Caco-2 (cell line): Measurements from ENCODE around the gene RSL24D1. TPM values are rescaled to one million over a fixed set of nuclear protein-coding genes. Genes with fewer than 3 reads are reported as not detected.

ENCODE experiments used
- Bru-seq: library from RNA; stranded (reverse); fragments of 400-500 nt; gene quantifications from one replicate; lab custom pipeline; 2021; lab: Mats Ljungman, UMichigan
- BruChase-seq, 2 experiments: library from RNA; stranded (reverse); fragments of 400-500 nt; gene quantifications; one replicate each; lab custom pipeline; 2021; lab: Mats Ljungman, UMichigan
- BruUV-seq: library from RNA; stranded (reverse); fragments of 400-500 nt; replicated peaks from 2 replicates; lab custom pipeline; 2021; lab: Mats Ljungman, UMichigan
- CTCF ChIA-PET: fragments of 300-600 bp; sonication (Branson Sonifier 250); formaldehyde crosslinking; loops from one replicate; lab custom pipeline; 2022; ENCODE audit warnings: antibody characterized with exemption; lab: Charles Lee
- POLR2A ChIA-PET: fragments of 300-600 bp; sonication (Branson Sonifier 250); formaldehyde crosslinking; loops from one replicate; lab custom pipeline; 2022; ENCODE audit warnings: antibody characterized with exemption; lab: Charles Lee
- DNase-seq, 2 experiments: peaks; one replicate each; pipeline versions ENCODE4 v3.0.0 to v3.0.0-alpha.2; 2020 to 2022
- H3K27me3 ChIP-seq: replicated peaks from 2 replicates; pipeline ENCODE4 v1.6.0; 2011; ENCODE audit warnings: low read length; ENCODE audit not compliant: control insufficient read depth, insufficient read depth
- H3K36me3 ChIP-seq: 2 replicates; pipeline ENCODE4 v1.5.1; 2011; ENCODE audit warnings: low read length; ENCODE audit not compliant: control insufficient read depth, insufficient read depth
- H3K4me1 ChIP-seq: fragments of 250-450 bp; sonication (Bioruptor Pico); 2 replicates; pipeline ENCODE4 v1.5.1; 2020; ENCODE audit warnings: mild to moderate bottlenecking
- H3K4me3 ChIP-seq: 2 replicates; pipeline ENCODE4 v1.5.1; 2011; ENCODE audit warnings: low read depth, mild to moderate bottlenecking, control low read depth, low read length
- H3K9me3 ChIP-seq: fragments of 250-450 bp; sonication (Bioruptor Pico); 2 replicates; pipeline ENCODE4 v1.5.1; 2020; ENCODE audit warnings: mild to moderate bottlenecking, moderate library complexity
- H3K27ac Mint-ChIP-seq: one replicate; pipeline ENCODE4 v1.8.0; 2022; ENCODE audit warnings: mixed read lengths; ENCODE audit not compliant: unreplicated experiment
- H3K27me3 Mint-ChIP-seq: one replicate; pipeline ENCODE4 v1.8.0; 2022; ENCODE audit warnings: mixed read lengths; ENCODE audit not compliant: insufficient read depth, unreplicated experiment
- H3K36me3 Mint-ChIP-seq: one replicate; pipeline ENCODE4 v1.8.0; 2022; ENCODE audit warnings: mild to moderate bottlenecking, mixed read lengths; ENCODE audit not compliant: insufficient read depth, unreplicated experiment
- H3K4me1 Mint-ChIP-seq: one replicate; pipeline ENCODE4 v1.8.0; 2022; ENCODE audit warnings: low read depth, mixed read lengths; ENCODE audit not compliant: unreplicated experiment
- H3K4me3 Mint-ChIP-seq: one replicate; pipeline ENCODE4 v1.8.0; 2022; ENCODE audit warnings: mild to moderate bottlenecking, moderate library complexity, mixed read lengths; ENCODE audit not compliant: unreplicated experiment
- H3K9me3 Mint-ChIP-seq: one replicate; pipeline ENCODE4 v1.8.0; 2022; ENCODE audit warnings: mixed read lengths; ENCODE audit not compliant: unreplicated experiment
- CTCF ChIP-seq, 2 experiments: fragments of 200-600 bp in 1 of 2; IDR thresholded peaks; 1 replicate in 1 of 2; 2 replicates in 1 of 2; pipeline versions ENCODE4 v1.5.1 to v1.8.0; 2011 to 2022; ENCODE audit warnings: antibody characterized with exemption in 1 of 2, control low read depth in 1 of 2, inconsistent platforms in 1 of 2, low read depth in 1 of 2, low read length in 1 of 2, mild to moderate bottlenecking in 1 of 2, moderate library complexity in 1 of 2; ENCODE audit not compliant: insufficient read depth in 1 of 2, severe bottlenecking in 1 of 2, unreplicated experiment in 1 of 2
- intact Hi-C: fragments of 100-400 bp; cut with micrococcal nuclease; formaldehyde crosslinking; loops from one replicate; pipeline ENCODE4 v1.10.0; 2022; ENCODE audit not compliant: unreplicated experiment
- long read RNA-seq: library from polyadenylated mRNA; stranded (forward); transcript quantifications from one replicate; pipeline ENCODE4 v2.0.0, GENCODE V29; 2022
- total RNA-seq: library from RNA; stranded (reverse); gene quantifications from 2 replicates; pipeline ENCODE4 v1.2.3, GENCODE V29; 2022

RSL24D1 gene
- total RNA-seq (122 and 124 TPM in 2 replicates), Bru-seq, nascent RNA (percentile 97 among the genes with signal in this experiment), BruChase-seq, experiment 1, labeled RNA remaining after a 2-hour chase (percentile 96 among the genes with signal in this experiment), BruChase-seq, experiment 2, labeled RNA remaining after a 6-hour chase (percentile 98 among the genes with signal in this experiment)
- long read RNA-seq, transcript RSL24D1-201 (6 exons, 2,015 nt) = major isoform, 439 of 450 reads
- long read RNA-seq, partial matches to known transcripts = 1 of 450 reads
- long read RNA-seq, other reads (novel, unspliced or antisense) = 10 of 450 reads

GRCh38 chr15:55196458-55197361 is at the start of gene RSL24D1:
TSS of gene RSL24D1 (minus strand) at chr15:55196941. CDS start at chr15:55196890, 51 bp downstream.
- Histone ChIP-seq H3K4me3 (peak within 1 kb of the TSS; percentile 80), H3K9me3 (no peaks in the 10 kb centered on the region), H3K4me1 (peaks cover 7% of the 10 kb centered on the region; the same call in 1 of the 2 replicates), H3K27me3 (no peaks in the 10 kb centered on the region), H3K36me3 (0 out of 2 replicates have a peak, but pooled peaks cover 1% of the 10 kb centered on the region)
- DNase-seq = peak; percentile 94 to 97
- TSS peak; percentile 62 for BruUV-seq
- H3K36me3 Mint-ChIP-seq = peaks cover 28% of the 10 kb centered on the region
- no peak within 1 kb of the TSS for H3K27ac Mint-ChIP-seq
- intact Hi-C loops = loop anchor here (1.0 kb wide), 1 partner anchor 94 kb away; no protein-coding TSS in a partner anchor
- H3K27me3 Mint-ChIP-seq = no peaks in the 10 kb centered on the region
- TF ChIP-seq CTCF (IDR thresholded peaks at IDR 0.05; ENCODE audit: insufficient read depth in 1 of 2, low read depth in 1 of 2, low read length in 1 of 2, severe bottlenecking in 1 of 2, unreplicated experiment in 1 of 2) = peak in 1 of 2 experiments; percentile 37
- ChIA-PET POLR2A (no interaction called here), CTCF (interaction anchor here (1.1 to 1.4 kb wide), 2 partner anchors 24 to 28 kb away, joined by 3 read pairs; no protein-coding TSS in a partner anchor)
- no peaks in the 10 kb centered on the region for H3K4me1 Mint-ChIP-seq
- H3K9me3 Mint-ChIP-seq = peaks cover 16% of the 10 kb centered on the region
- H3K4me3 Mint-ChIP-seq = no peak within 1 kb of the TSS

- POLR2A ChIA-PET = interaction anchor here (0.5 kb wide), 1 partner anchor 365 kb away, joined by 6 read pairs; no protein-coding TSS in a partner anchor
- no peak for TF ChIP-seq CTCF (IDR thresholded peaks at IDR 0.05; ENCODE audit: insufficient read depth in 1 of 2, low read depth in 1 of 2, low read length in 1 of 2, severe bottlenecking in 1 of 2, unreplicated experiment in 1 of 2)
- Mint-ChIP-seq H3K27me3 (no peaks in the 10 kb centered on the region), H3K9me3 (no peaks in the 10 kb centered on the region), H3K4me1 (peaks cover 4% of the 10 kb centered on the region), H3K27ac (no peak overlapping the region), H3K4me3 (no peak overlapping the region), H3K36me3 (no peaks in the 10 kb centered on the region)
- H3K27me3 ChIP-seq = no peaks in the 10 kb centered on the region
- intact Hi-C loops = no loop called here
- no peaks in the 10 kb centered on the region for H3K36me3 ChIP-seq
- no TSS peak for BruUV-seq
- CTCF ChIA-PET = no interaction called here
- no peak for DNase-seq
- no peak overlapping the region for H3K4me3 ChIP-seq
- peaks cover 2% of the 10 kb centered on the region; the same call in 1 of the 2 replicates for H3K4me1 ChIP-seq
- no peaks in the 10 kb centered on the region for H3K9me3 ChIP-seq
These were observed 48.3 kb upstream of the RSL24D1 start for GRCh38 chr15:55245059-55245458.

- CTCF ChIA-PET = no interaction called here
- Mint-ChIP-seq H3K9me3 (no peaks in the 10 kb centered on the region), H3K4me3 (no peak overlapping the region), H3K27me3 (no peaks in the 10 kb centered on the region), H3K27ac (no peak overlapping the region), H3K4me1 (peaks cover 3% of the 10 kb centered on the region), H3K36me3 (no peaks in the 10 kb centered on the region)
- intact Hi-C loops = no loop called here
- Histone ChIP-seq H3K4me1 (no peaks in the 10 kb centered on the region), H3K27me3 (no peaks in the 10 kb centered on the region), H3K36me3 (no peaks in the 10 kb centered on the region), H3K4me3 (no peak overlapping the region), H3K9me3 (no peaks in the 10 kb centered on the region)
- no peak for DNase-seq
- TF ChIP-seq CTCF (IDR thresholded peaks at IDR 0.05; ENCODE audit: insufficient read depth in 1 of 2, low read depth in 1 of 2, low read length in 1 of 2, severe bottlenecking in 1 of 2, unreplicated experiment in 1 of 2) = no peak
- BruUV-seq = no TSS peak
- POLR2A ChIA-PET = no interaction called here
These were observed 45.1 kb upstream of the RSL24D1 start for GRCh38 chr15:55241891-55242290.
